HK-2 (cell line): ENCODE data around the gene THY1.

ENCODE experiments used
- DNase-seq: peaks from one replicate; pipeline ENCODE4 v3.0.0-alpha.2; 2018; ENCODE audit not compliant: unreplicated experiment

THY1 gene

GRCh38 chr11:119370486-119371046 is 52.4 kb downstream of the THY1 start:
- no peak for DNase-seq

GRCh38 chr11:119369132-119369925 is 53.6 kb downstream of the THY1 start:
- DNase-seq: no peak

- no peak for DNase-seq
Measured at GRCh38 chr11:119368121-119369034, 54.6 kb downstream of the THY1 start.

- no peak for DNase-seq
Measured at GRCh38 chr11:119367661-119368120, 55.3 kb downstream of the THY1 start.
